Heart left ventricle (tissue), 13 donors: ENCODE data around the gene ACACA.
"Not testable (repeated sequence)": the region's sequence is repeated elsewhere in the genome, so short reads cannot be mapped to it uniquely, and the experiment has no call there.

Experiments used
- CTCF ChIP-seq, 12 donors: fragments of 200-600 bp; sonication (generic) in 4 of 12; IDR thresholded peaks; one replicate each; pipeline versions ENCODE4 v1.5.0 to v1.8.0; 2018 to 2022; ENCODE audit warnings: antibody characterized with exemption in 12 of 12, mild to moderate bottlenecking in 5 of 12
- POLR2A ChIP-seq, 2 donors: fragments of 450-650 bp; IDR thresholded peaks; one replicate each; pipeline ENCODE4 v1.6.1; 2017; ENCODE audit warnings: antibody characterized with exemption in 2 of 2, mild to moderate bottlenecking in 2 of 2, moderate library complexity in 2 of 2
- donor health status: ischemic (EF 13 %, LVEDD 7.1; RV severe dilation, severe dysfunction).
- donor health status: DM: no; HTN: yes; CAD: no.
- donor health status: DM: no; HTN: no; CAD: no.
- donor health status: ischemic (EF 25% LVEDD 6.9; RV normal size, moderate dysfunction).
- donor health status: ischemic (EF 25% LVEDD 5.7; RV mildly dilated, moderate dysfunction).
- donor health status: ischemic (EF 35%, LVEDD 5.7; RV mildly dilated, moderate dysfunction).
- donor health status: nonischemic (EF 11% LVEDD 7.7; RV severe dilation, severe dysfunction).
- donor health status: DM: yes; HTN: yes; CAD: no.
- donor health status: PGD.
- donor health status: ischemic (EF 29% LVEDD 5.4; RV normal size, mild dysfunction).
- donor health status: nonischemic (EF 23%, LVEDD 6.1; RV moderate dilation, normal function).

- TF ChIP-seq CTCF, POLR2A (IDR thresholded peaks at IDR 0.05): not testable (repeated sequence)
These were observed 1.1 kb downstream of the ACACA start for GRCh38 chr17:37405522-37405921.
